GM06990 (cell line): Measurements from ENCODE around the gene MRTFB.

Experiments
- DNase-seq: peaks from one replicate; pipeline ENCODE4 v3.0.0-alpha.2; 2011; ENCODE audit not compliant: insufficient read length; ENCODE audit errors: extremely low read depth
- H3K27me3 ChIP-seq: replicated peaks from 2 replicates; pipeline ENCODE4 v1.6.0; 2011; ENCODE audit warnings: low read length; ENCODE audit not compliant: control insufficient read depth, insufficient read depth
- H3K36me3 ChIP-seq: 2 replicates; pipeline ENCODE4 v1.5.1; 2011; ENCODE audit warnings: low read length; ENCODE audit not compliant: control insufficient read depth, insufficient read depth
- H3K4me3 ChIP-seq: replicated peaks from 2 replicates; pipeline ENCODE4 v1.5.1; 2011; ENCODE audit warnings: low read depth, mild to moderate bottlenecking, control low read depth, low read length
- CTCF ChIP-seq: IDR thresholded peaks from 2 replicates; pipeline ENCODE4 v1.5.1; 2011; ENCODE audit warnings: low read length, control low read depth, mild to moderate bottlenecking, inconsistent platforms; ENCODE audit not compliant: insufficient read depth, poor library complexity, severe bottlenecking

MRTFB gene

DNA sequence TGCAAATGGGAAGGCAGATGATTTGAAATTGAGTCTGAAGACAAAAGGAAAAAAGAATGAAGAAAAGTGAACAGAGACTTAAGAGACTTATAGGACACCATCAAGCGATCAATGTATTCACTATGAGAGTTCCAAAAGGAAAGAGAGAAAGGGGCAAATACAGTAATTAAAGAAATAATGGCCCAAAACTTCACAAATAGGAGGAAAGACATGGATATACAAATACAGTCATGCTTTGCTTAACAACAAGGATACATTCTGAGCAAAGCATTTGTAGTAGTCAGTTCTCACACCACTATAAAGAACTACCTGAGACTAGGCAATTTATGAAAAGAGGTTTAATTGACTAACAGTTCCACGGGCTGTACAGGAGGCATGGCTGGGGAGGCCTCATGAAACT, 152.5 kb downstream of the MRTFB start:
- Histone ChIP-seq H3K4me3 (no peak overlapping the region), H3K36me3 (no peaks in the 10 kb centered on the region), H3K27me3 (no peaks in the 10 kb centered on the region)
- no peak for DNase-seq
- TF ChIP-seq CTCF = no peak

GRCh38 chr16:14225457-14225856, 154.3 kb downstream of the MRTFB start:
- Histone ChIP-seq H3K36me3 (no peaks in the 10 kb centered on the region), H3K27me3 (no peaks in the 10 kb centered on the region), H3K4me3 (no peak overlapping the region)
- DNase-seq = no peak
- no peak for TF ChIP-seq CTCF

DNA sequence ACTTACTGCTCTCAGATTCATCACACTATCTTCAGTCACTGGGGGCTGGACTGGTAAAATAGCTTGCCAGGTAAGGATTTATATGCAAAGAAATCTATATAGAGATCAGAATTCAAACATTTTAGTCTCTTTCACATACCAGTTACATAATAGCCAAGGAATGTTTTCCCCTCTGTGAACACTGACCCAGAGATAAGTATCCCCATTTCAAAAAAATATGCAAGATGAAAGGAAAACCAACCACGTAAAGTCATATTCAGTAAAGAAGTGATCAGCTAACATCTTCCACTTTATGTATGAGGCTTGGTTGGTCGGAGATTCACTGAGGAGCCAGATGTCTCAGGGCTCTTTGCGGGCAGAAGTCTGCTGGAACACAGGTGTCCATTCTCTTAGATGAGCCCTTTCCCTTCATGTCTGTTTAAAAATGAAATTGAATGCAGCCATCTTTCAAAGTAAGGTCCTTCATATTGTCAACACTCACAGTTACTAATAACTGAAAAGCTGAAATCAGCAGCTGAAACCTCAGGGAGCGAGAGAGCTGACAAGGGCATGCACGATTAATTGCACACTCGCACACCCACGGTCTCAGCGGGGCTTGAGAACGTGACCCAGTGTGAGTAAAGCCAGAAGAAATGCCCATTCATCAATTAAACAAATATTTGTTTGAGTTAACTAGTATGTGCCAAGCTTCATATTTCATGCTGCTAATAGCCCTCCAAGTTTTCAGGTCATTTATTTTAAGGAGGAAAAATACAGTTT, 161.2 kb downstream of the MRTFB start:
- no peak for DNase-seq
- Histone ChIP-seq H3K4me3 (no peak overlapping the region), H3K36me3 (no peaks in the 10 kb centered on the region), H3K27me3 (no peaks in the 10 kb centered on the region)
- TF ChIP-seq CTCF = no peak

- DNase-seq = no peak
- H3K4me3 ChIP-seq = no peak overlapping the region
- no peaks in the 10 kb centered on the region for H3K36me3 ChIP-seq
- H3K27me3 ChIP-seq = no peaks in the 10 kb centered on the region
- TF ChIP-seq CTCF = no peak
Measured at GRCh38 chr16:14236401-14236800, 165.3 kb downstream of the MRTFB start.

DNA sequence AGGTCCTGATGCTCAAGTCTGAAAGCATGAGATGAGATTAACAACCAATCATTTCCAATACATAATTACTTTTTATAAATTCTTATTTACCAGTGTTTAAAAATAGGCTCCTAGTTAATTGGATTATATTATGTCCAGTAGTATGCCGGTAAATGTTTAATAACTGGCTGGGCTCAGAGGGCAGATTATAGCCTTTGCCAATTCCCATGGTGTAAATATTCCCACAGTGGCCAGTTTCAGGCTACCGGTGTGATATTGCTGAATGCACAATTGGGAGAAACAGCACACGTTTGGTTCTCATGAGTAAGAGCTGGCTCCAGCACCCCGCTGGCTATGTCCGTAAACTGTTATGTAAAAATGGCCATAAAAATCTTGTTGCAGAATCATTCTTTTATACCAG, 167.6 kb downstream of the MRTFB start:
- no peaks in the 10 kb centered on the region for H3K36me3 ChIP-seq

More for the DNA sequence above, 167.6 kb downstream of the MRTFB start:
- no peak for DNase-seq
- Histone ChIP-seq H3K27me3 (no peaks in the 10 kb centered on the region), H3K4me3 (no peak overlapping the region)
- no peak for TF ChIP-seq CTCF
